Astrocyte (in vitro differentiated cells and primary cell): ENCODE data around the gene NEU2.

Source experiments
- CTCF ChIP-seq: IDR thresholded peaks from 2 replicates; pipeline ENCODE4 v1.5.1; 2011; ENCODE audit warnings: low read depth, mild to moderate bottlenecking, inconsistent platforms, low read length, moderate library complexity; ENCODE audit not compliant: insufficient read depth
- EZH2 ChIP-seq: IDR thresholded peaks from 2 replicates; pipeline ENCODE4 v1.6.1; 2012; ENCODE audit warnings: mild to moderate bottlenecking, low read length, inconsistent platforms; ENCODE audit not compliant: insufficient read depth

DNA sequence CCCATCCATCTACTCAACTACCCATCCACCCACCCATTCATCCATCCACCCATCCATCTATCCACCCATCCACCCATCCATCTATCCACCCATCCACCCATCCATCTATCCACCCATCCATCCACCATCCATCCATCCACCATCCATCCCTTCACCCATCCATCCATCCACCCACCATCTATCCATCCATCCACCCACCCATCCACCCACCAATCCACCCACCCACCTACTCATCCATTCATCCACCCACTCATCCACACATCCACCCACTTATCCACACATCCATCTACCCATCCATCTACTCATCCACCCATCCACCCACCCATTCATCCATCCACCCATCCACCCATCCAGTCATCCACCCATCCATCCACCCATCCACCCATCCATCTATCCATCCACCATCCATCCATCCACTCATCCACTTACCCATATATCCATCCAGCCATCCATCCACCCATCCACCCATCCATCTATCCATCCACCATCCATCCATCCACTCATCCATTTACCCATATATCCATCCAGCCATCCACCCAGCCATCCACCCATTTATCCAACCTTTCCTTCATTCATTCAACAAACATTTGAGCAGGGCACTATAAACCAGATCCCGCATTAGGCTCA, 17.3 kb upstream of the NEU2 start:
- no peak for TF ChIP-seq CTCF
- TF ChIP-seq EZH2, result no peak
